ENCODE results near the gene CRISP2. TPM values are rescaled to one million over a fixed set of nuclear protein-coding genes. Genes with fewer than 3 reads are reported as not detected.

CRISP2 gene
- total RNA-seq, 4 donors from 2014 or later, result not detected

- Histone ChIP-seq H3K4me1 (no peaks in the 10 kb centered on the region), H3K9me3 (no peaks in the 10 kb centered on the region), H3K4me3 (no peak overlapping the region), H3K36me3 (no peaks in the 10 kb centered on the region), H3K27me3 (no peaks in the 10 kb centered on the region), H3K27ac (no peak overlapping the region)
- DNase-seq (ENCODE audit: low spot score in 2 of 2), result no peak
- TF ChIP-seq EP300 (IDR thresholded peaks at IDR 0.05), result no peak
- TF ChIP-seq, protein P1, sequence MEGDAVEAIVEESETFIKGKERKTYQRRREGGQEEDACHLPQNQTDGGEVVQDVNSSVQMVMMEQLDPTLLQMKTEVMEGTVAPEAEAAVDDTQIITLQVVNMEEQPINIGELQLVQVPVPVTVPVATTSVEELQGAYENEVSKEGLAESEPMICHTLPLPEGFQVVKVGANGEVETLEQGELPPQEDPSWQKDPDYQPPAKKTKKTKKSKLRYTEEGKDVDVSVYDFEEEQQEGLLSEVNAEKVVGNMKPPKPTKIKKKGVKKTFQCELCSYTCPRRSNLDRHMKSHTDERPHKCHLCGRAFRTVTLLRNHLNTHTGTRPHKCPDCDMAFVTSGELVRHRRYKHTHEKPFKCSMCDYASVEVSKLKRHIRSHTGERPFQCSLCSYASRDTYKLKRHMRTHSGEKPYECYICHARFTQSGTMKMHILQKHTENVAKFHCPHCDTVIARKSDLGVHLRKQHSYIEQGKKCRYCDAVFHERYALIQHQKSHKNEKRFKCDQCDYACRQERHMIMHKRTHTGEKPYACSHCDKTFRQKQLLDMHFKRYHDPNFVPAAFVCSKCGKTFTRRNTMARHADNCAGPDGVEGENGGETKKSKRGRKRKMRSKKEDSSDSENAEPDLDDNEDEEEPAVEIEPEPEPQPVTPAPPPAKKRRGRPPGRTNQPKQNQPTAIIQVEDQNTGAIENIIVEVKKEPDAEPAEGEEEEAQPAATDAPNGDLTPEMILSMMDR (IDR thresholded peaks at IDR 0.05), result no peak
- no peak for TF ChIP-seq POLR2A (IDR thresholded peaks at IDR 0.05)
Observed at GRCh38 chr6:49648036-49648435, 65.3 kb downstream of the CRISP2 start.

DNA sequence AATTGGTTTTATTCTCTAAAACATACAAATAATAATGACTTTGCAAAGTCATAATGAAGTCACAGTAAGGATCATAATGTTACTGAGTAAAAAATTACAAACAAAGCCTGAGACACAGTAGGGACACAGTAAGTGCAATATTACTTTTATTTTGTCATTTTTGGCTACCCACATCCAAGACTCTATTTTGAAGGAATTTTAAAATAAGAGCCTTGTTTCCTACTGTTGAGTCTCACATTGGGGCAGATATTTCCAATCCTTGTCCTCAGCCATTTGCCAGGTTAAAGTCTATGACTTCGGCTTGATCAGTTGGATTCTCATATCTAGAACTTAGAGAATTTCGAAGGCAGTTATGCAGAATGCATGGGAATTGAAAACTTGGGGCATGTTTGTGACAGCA, 65.9 kb downstream of the CRISP2 start:
- Histone ChIP-seq H3K27me3 (no peaks in the 10 kb centered on the region), H3K4me1 (no peaks in the 10 kb centered on the region), H3K4me3 (no peak overlapping the region), H3K36me3 (no peaks in the 10 kb centered on the region), H3K9me3 (no peaks in the 10 kb centered on the region), H3K27ac (no peak overlapping the region)
- 90 to 94% methylated on average over 2 of the region's 2 CpGs for WGBS, 2 donors
- no peak for DNase-seq (ENCODE audit: low spot score in 2 of 2)
- TF ChIP-seq, protein P1 (IDR thresholded peaks at IDR 0.05), result no peak
- no peak for TF ChIP-seq POLR2A (IDR thresholded peaks at IDR 0.05)
- no peak for TF ChIP-seq EP300 (IDR thresholded peaks at IDR 0.05)

- no peak overlapping the region for H3K4me3 ChIP-seq
- no peak for DNase-seq (ENCODE audit: low spot score in 2 of 2)
- WGBS, 2 donors, result 83 to 84% methylated on average over 4 of the region's 4 CpGs
- no peaks in the 10 kb centered on the region for H3K27me3 ChIP-seq
- TF ChIP-seq POLR2A (IDR thresholded peaks at IDR 0.05), result no peak
- TF ChIP-seq, protein P1 (IDR thresholded peaks at IDR 0.05), result no peak
- TF ChIP-seq EP300 (IDR thresholded peaks at IDR 0.05), result no peak
- no peaks in the 10 kb centered on the region for H3K9me3 ChIP-seq
- no peaks in the 10 kb centered on the region for H3K36me3 ChIP-seq
- H3K27ac ChIP-seq, result no peak overlapping the region
- H3K4me1 ChIP-seq, result no peaks in the 10 kb centered on the region
Observed at GRCh38 chr6:49646942-49647341, 66.4 kb downstream of the CRISP2 start.

DNA sequence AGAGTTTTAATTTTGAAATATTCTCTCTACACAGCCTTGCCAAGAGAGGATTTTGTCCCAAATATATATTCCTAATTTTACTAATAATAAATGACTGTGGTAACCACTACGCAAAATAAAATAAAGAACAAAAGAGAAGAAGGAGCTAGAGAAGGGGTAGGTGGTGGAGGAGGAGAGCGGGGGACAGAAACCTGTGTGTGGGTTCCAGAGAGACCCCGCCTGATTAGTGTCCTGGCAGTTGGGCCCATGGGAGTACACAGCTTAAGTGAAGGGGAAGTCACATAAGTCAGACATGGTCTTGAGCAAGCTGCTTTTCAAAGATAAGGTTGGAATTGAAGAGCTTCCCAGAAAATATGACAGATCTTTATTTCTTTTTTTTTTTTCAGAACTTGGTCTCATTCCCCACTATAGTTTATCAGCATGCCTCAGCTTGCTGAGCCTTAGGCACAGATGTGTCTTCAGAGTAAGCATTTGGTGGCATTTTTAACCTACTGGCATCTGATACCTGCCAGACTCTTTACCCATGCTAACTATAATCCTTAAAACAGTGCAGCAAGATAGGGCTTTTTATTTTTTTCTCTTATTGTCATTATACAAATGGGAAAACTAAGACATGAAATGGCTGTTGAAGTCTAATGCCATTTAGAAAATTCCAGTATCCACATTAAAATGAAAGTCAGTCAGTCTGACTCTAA, 67.1 kb downstream of the CRISP2 start:
- no peak for TF ChIP-seq POLR2A (IDR thresholded peaks at IDR 0.05)
- no peak for TF ChIP-seq EP300 (IDR thresholded peaks at IDR 0.05)
- TF ChIP-seq, protein P1 (IDR thresholded peaks at IDR 0.05), result no peak
- no peaks in the 10 kb centered on the region for H3K36me3 ChIP-seq
- H3K27ac ChIP-seq, result no peak overlapping the region
- WGBS, 2 donors, result 80 to 87% methylated on average over 3 of the region's 3 CpGs
- H3K9me3 ChIP-seq, result no peaks in the 10 kb centered on the region
- no peaks in the 10 kb centered on the region for H3K4me1 ChIP-seq
- no peak for DNase-seq (ENCODE audit: low spot score in 2 of 2)
- no peaks in the 10 kb centered on the region for H3K27me3 ChIP-seq
- H3K4me3 ChIP-seq, result no peak overlapping the region

GRCh38 chr6:49645139-49645538, 68.2 kb downstream of the CRISP2 start:
- no peak for DNase-seq (ENCODE audit: low spot score in 2 of 2)
- WGBS, 2 donors, result 85 to 94% methylated on average over 3 of the region's 3 CpGs
- no peak overlapping the region for H3K4me3 ChIP-seq
- H3K36me3 ChIP-seq, result no peaks in the 10 kb centered on the region
- no peaks in the 10 kb centered on the region for H3K27me3 ChIP-seq
- H3K4me1 ChIP-seq, result no peaks in the 10 kb centered on the region
- H3K27ac ChIP-seq, result no peak overlapping the region
- H3K9me3 ChIP-seq, result no peaks in the 10 kb centered on the region
- TF ChIP-seq POLR2A (IDR thresholded peaks at IDR 0.05), result no peak
- no peak for TF ChIP-seq EP300 (IDR thresholded peaks at IDR 0.05)
- TF ChIP-seq, protein P1 (IDR thresholded peaks at IDR 0.05), result no peak

Other genes starting within 250 kb of the CRISP2 start
- gene GLYATL3, start 213.6 kb downstream of the CRISP2 start, total RNA-seq, result not detected
- 1 to 10 TPM in 3 of 4 donors, under 1 TPM in 1; 0.90 to 5.9 (median 4.5) TPM for gene C6orf141, start 162.9 kb downstream of the CRISP2 start, total RNA-seq
- 1 to 10 TPM in 3 of 4 donors, under 1 TPM in 1; 0.59 to 2.7 (median 2.1) TPM for gene RHAG, start 76.7 kb downstream of the CRISP2 start, total RNA-seq
- gene CRISP3, start 30.8 kb upstream of the CRISP2 start, total RNA-seq, result not detected
- not detected for gene PGK2, start 73.7 kb upstream of the CRISP2 start, total RNA-seq
- not detected for gene CRISP1, start 153.0 kb upstream of the CRISP2 start, total RNA-seq